NCI-H1694 (cell line): ENCODE data around the gene DNAH2.
A peak's percentile ranks its signal among the peaks of the same experiment; 100 is the strongest.
"Not testable (repeated sequence)": the region's sequence is repeated elsewhere in the genome, so short reads cannot be mapped to it uniquely, and the experiment has no call there.

ENCODE experiments used
- DNase-seq: peaks from one replicate; lab custom pipeline; 2025; lab: John Stamatoyannopoulos, UW

Gene DNAH2

DNA sequence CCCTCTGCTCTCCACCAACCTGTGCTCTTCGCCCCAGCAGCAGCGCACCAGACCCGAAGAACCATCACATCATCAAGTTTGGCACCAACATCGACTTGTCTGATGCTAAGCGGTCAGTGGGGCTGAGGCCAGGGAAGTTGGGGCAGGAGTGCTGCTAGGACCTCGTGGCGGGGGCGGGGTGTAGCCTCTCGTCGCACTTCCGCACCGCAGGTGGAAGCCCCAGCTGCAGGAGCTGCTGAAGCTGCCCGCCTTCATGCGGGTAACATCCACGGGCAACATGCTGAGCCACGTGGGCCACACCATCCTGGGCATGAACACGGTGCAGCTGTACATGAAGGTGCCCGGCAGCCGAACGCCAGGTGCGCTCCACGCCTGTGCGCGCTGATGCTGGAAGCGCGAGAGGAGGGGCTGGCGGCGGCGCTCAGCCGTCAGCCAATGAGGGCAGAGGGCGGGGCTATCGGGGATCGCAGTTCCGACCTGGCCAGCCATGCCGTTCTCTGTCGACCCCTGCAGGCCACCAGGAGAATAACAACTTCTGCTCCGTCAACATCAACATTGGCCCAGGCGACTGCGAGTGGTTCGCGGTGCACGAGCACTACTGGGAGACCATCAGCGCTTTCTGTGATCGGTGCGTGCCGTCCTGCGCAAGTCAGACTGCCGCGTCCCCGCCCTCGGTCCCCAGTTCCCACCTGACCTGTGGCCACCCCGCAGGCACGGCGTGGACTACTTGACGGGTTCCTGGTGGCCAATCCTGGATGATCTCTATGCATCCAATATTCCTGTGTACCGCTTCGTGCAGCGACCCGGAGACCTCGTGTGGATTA is 134.1 kb downstream of the DNAH2 start:
- DNase-seq = peak; percentile 87

DNA sequence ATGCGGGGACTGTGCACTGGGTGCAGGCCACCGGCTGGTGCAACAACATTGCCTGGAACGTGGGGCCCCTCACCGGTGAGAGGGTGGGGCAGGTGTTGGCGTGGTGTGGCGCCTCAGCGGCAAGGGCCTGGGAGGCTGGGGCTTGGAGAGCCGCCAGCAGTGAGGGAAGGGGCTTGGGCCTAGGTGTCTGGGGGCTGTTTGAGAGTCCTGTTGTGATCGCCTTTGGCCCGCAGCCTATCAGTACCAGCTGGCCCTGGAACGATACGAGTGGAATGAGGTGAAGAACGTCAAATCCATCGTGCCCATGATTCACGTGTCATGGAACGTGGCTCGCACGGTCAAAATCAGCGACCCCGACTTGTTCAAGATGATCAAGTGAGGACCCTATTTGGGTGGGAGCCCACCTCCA is 134.7 kb downstream of the DNAH2 start:
- no peak for DNase-seq

DNA sequence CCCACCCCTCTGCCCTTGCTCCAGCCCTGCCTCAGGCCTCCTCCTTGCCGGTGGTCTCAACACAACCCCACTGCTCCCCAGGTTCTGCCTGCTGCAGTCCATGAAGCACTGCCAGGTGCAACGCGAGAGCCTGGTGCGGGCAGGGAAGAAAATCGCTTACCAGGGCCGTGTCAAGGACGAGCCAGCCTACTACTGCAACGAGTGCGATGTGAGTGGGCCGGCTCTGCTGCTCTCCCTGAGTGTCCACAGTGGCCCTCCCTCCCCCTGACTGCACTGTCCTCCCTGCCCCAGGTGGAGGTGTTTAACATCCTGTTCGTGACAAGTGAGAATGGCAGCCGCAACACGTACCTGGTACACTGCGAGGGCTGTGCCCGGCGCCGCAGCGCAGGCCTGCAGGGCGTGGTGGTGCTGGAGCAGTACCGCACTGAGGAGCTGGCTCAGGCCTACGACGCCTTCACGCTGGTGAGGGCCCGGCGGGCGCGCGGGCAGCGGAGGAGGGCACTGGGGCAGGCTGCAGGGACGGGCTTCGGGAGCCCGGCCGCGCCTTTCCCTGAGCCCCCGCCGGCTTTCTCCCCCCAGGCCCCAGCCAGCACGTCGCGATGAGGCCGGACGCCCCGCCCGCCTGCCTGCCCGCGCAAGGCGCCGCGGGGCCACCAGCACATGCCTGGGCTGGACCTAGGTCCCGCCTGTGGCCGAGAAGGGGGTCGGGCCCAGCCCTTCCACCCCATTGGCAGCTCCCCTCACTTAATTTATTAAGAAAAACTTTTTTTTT is 135.6 kb downstream of the DNAH2 start:
- no peak for DNase-seq

DNA sequence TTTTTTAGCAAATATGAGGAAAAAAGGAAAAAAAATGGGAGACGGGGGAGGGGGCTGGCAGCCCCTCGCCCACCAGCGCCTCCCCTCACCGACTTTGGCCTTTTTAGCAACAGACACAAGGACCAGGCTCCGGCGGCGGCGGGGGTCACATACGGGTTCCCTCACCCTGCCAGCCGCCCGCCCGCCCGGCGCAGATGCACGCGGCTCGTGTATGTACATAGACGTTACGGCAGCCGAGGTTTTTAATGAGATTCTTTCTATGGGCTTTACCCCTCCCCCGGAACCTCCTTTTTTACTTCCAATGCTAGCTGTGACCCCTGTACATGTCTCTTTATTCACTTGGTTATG is 136.1 kb downstream of the DNAH2 start:
- DNase-seq = no peak

DNA sequence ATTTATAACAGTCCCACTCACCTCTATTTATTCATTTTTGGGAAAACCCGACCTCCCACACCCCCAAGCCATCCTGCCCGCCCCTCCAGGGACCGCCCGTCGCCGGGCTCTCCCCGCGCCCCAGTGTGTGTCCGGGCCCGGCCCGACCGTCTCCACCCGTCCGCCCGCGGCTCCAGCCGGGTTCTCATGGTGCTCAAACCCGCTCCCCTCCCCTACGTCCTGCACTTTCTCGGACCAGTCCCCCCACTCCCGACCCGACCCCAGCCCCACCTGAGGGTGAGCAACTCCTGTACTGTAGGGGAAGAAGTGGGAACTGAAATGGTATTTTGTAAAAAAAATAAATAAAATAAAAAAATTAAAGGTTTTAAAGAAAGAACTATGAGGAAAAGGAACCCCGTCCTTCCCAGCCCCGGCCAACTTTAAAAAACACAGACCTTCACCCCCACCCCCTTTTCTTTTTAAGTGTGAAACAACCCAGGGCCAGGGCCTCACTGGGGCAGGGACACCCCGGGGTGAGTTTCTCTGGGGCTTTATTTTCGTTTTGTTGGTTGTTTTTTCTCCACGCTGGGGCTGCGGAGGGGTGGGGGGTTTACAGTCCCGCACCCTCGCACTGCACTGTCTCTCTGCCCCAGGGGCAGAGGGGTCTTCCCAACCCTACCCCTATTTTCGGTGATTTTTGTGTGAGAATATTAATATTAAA is 136.7 kb downstream of the DNAH2 start:
- DNase-seq = no peak

DNA sequence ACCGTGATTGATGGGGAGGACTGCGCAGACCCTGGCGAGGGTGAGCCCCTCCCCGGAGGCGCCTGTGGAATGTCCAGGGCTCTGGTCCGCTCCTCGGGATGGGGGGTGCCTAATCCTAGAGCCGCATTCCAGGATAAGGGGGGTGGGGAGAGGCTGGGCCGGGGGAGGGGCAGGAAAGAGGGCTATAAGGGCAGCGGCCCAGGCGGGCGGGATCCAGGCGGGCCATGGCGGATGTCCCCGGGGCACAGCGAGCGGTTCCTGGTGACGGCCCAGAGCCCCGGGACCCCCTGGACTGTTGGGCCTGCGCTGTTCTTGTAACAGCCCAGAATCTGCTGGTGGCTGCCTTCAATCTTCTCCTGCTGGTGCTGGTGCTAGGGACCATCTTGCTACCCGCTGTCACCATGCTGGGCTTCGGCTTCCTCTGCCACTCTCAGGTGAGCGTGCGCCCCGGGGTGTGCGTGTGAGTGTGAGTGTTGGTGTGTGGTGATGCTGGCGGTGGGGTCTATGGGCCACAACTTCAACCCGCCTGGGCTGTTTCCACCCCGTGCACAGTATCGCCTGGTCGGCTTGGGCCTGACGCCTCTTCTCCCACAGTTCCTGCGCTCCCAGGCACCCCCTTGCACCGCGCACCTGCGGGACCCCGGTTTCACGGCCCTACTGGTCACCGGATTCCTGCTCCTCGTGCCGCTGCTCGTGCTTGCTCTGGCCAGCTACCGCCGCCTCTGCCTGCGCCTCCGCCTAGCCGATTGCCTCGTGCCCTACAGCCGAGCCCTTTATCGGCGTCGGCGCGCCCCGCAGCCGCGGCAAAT is 137.5 kb downstream of the DNAH2 start, which contains the start of gene TMEM88:
Gene TMEM88 (plus strand): TSS at position 216 of the 809 bp plus-strand sequence. CDS start 9 bp downstream, at position 225.
- DNase-seq = no peak

DNA sequence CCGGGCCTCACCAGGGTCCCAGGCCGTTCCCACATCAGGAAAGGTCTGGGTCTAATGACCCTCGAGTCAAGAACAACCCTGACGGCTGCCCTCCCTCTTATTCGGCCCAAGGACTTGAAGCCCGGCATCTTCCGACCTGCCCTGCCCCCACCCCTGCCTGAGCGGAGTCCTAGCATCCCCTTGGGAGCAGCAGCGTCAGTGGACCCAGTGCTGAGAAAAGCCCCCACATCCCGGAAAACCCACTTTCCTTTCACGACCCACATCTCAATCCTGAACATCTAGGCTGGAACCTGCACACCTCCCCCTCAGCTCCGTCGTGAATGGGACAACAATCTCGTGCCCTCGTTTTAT is 138.1 kb downstream of the DNAH2 start:
- DNase-seq = no peak

DNA sequence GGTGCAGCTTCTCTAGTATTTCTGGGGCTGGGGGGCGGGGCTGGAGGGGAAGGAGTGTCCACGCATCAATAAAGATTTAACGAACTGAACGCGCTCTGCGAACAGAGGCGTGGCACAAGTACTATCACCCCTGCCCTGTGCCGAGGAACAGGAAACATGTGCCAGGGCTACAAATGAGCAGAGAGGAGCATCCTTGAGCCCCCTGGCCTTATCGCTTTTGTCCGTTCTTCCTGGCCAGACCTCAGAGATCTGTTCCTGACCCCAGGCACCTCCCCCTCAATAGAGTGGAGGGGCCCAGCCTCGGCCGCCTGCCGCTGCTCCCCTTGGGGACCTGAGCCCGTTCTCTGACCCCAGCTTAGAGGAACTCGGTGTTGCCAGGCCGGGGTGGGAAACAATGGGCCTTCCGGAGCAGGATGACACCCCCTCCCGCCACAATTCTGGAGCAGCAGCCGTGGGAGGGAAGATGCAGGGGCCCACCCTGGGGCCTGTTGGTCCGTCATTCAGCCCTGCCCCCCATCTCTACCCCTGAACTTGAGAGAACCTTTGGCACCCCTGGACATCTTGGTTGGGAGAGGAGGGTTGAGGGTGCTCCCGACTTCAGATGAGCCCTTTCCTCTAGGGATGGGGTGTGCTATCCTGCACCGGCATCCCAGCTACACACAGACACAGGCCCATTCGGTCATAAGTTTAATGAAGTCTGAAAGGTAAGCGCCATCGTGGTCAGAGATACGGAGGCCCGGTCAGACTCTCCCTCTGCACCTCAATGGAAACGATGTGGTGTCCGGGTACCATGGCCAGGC is 138.7 kb downstream of the DNAH2 start:
- no peak for DNase-seq

DNA sequence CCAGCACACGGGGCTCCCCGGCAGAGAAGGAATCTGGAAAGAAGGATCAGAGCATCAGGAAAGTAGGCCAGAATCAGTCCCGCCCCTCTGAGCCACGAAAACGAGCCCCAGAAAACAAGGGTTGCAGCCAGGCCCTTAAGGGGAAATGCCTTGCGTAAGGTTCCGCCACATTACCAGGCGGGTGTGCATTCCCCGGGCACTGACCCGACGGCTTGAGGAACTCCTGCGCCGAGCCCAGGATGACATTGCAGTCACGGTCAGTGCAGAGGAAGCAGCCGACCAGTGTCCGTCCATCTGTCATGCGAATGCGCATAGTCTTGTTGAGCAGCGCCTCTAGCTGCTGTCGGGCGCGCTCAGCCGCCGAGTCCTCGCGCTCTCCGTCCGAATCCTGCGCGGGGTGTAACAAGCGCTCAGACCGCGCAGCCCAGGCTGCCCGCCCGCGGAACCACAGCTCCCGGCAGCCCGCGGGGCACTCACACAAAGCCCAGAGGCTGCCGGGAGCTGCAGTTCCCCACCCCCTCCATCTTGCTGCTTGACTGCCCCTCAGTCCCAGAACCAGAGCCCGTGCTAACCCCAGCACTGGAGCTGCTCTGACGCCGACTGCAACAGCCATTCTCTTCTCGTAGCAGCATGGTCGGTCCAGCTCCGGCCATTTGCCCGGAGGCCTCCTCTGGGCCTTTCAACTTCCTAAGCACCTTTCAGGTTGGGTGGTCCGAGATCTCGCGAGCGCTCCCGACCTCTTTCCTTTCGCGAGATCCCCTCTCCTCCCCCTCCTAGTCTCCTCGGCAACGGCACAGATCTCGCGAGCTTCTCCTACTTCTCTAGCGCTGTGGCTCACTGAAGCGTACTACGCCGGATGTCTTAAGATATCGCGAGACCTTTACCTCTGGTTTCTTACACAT is 139.5 kb downstream of the DNAH2 start, which contains the start of gene NAA38:
Gene NAA38 (minus strand): TSS at position 749 of the 902 bp plus-strand sequence. CDS start 96 bp downstream, at position 653.
- DNase-seq = peak; percentile 99

DNA sequence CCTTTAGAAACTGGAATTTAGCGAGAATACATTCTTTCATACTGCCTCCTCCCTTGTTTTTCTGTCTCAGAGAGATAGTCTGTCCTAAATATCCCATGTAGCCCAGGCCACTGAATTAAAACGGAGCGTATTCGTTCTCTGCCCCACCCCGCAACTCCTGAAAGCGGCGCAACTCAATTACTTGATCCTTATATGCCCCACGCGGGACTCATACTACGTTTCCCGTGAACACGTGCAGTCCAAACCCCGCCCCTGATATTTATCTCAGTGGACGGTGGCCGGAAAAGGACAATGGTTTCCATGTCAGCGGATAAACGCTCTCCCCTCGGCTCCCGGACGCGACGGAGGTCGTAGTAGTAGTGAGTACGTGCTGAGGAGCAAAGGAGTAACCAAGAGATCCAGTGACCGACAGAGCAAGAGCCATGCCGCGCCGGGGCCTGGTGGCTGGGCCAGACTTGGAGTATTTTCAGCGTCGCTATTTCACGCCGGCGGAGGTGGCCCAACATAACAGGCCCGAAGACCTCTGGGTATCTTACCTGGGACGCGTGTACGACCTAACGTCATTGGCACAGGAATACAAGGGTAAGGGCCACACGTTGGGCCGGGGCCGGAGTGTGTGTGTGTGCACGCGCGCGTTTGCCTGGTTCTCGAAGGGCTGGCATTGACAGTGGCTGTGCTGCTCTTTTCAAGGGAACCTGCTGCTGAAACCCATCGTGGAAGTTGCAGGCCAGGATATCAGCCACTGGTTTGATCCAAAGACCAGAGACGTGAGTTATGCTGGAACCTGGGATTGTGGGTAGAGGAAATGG is 140.4 kb downstream of the DNAH2 start, which contains the start of gene CYB5D1:
Gene CYB5D1 (plus strand): TSS at position 291 of the 809 bp plus-strand sequence. CDS start 132 bp downstream, at position 423.
- peak; percentile 97 for DNase-seq

DNA sequence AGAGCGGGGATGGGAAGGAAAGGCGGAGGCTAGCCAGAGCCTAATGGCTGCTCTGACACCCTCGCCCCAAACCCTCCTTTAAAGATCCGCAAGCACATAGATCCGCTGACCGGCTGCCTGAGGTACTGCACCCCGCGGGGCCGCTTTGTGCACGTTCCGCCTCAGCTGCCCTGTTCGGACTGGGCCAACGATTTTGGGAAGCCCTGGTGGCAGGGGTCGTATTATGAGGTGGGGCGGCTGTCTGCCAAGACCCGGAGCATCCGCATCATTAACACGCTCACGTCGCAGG is 140.9 kb downstream of the DNAH2 start:
- no peak for DNase-seq

DNA sequence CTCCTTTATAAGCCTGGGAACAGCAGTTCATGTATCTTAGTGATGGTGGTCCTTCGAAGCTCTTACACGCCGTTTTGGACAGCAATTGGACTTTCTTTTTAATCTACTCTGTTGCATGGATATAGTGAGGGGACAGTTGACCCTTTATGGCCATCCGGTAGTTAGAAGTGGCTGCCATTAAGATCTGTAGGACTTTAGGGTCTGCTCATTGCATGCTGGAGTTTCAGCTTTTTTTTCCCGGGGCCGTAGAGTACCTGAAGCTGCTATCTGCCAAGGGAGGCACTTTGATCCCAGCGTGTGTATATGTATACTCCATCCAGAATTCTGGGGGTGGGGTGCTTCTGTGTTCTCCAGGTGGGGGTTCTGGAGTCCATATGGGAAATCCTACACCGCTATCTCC is 141.5 kb downstream of the DNAH2 start:
- no peak for DNase-seq

DNA sequence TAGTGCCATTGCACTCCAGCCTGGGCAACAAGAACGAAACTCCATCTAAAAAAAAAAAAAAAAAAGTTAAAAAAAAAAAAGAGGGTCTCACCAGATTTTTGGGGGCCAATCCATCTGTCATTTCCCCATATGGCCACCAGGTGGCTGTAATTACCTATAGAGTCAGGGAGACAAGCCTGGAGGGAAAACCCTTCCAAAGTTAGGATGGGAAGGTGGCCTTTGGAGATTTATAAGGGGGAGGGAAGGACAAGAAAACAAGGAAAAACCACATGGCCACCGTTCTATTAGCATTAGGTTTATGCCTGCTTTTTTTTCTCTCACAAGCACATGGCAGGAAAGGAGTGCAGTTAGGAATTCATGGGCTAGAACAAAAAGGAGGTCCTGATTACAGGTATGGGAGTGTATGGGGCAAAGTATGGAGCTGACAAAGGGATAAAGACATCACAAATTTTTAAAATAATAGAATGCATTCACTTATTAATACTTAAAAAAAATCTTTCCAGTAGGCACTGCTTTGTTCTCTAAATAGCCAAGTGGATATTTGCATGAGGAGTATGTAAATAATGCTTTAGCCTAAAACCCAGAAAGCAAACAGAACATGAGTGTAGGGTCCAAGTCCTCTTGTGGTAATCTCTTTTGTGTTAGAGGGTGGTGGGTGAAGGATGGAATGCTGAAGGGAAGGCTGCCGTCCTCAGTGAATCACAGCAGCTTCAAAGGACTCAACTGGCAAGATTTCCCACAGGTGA is 145.3 kb downstream of the DNAH2 start:
- DNase-seq = peak; percentile 86

DNA sequence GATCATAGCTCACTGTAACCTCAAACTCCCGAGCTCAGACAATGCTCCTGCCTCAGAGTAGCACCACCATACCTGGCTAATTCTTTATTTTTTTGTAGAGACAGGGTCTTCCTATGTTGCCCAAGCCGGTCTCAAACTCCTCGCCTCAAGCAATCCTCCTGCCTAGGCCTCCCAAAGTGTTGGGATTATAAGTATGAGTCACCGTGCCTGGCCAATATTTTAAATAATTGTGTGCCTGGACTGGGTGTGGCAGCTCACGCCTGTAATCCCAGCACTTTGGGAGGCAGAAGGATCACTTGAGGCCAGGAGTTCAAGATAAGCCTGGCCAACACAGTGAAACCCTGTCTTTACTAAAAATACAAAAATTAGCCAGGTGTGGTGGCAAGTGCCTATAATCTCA is 146.8 kb downstream of the DNAH2 start:
- not testable (repeated sequence) for DNase-seq

DNA sequence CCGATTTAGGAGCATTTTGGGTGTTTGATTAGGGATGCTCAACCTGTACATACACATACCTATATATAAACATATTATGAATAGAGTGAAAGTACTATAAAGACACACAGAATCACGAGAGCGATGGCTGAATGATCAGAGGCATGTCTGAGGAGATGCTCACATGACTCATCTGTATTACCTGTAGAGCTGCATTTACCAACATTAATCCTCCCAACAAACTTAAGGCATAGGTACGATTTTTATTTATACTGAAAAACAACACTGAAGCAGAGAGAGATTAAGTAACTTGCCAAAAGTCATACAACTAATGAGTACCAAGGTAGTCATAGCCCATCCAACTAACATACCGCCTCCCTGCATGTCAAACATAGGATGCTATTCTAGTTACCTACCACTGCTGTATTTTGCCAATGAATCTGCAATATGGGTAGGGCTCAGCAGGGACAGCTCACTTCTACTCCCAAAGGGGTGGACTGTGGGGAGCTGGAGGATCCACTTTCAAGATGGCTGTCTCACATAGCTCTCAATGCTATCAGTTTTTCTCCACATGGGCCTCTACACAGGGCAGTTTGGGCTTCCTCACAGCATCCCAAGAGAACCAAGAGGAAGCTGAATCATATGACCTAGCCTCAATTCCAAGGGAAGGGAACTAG is 147.6 kb downstream of the DNAH2 start:
- no peak for DNase-seq

DNA sequence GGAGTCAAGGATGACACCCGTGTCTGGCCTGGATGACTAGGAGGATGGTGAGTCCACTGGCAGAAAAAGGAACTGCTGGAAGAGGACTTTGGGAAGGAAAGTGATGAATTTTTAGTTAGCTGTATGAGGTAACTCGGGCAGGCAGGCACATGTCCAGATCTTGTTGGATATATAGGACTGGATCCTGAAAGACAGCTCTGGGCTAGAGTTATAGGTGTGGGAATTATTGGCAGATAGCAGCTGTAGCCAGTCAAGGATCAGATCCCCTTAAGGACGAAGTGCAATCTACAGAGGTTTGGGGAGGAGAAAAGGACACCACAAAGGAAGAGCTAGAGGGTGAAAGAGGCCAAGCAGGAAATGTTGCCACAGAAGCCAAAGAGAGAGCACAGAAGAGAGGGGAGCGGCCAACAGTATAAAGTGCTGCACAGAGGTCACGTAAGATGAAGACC is 150.4 kb downstream of the DNAH2 start:
- no peak for DNase-seq

DNA sequence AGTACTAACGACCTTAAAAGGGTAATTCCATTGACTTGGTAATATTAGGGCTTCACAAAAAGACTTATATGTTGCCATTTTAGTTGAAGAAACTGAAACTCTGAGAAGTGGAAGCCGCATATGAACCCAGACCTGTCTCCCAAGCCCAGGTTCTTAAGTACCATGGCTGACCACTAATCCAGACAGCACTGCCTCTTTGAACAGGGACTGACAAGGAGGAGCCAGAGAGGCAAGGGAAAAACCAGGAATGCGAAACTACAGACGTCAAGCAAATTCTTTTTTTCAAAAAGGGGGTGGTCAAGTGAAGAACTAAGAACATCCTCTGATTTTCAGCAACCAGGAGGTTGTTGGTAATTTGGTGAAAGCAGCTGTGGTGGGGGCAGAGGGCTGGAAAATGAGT is 155.5 kb downstream of the DNAH2 start:
- DNase-seq = no peak
